ENCODE measurements around the gene RTN4RL2.
A peak's percentile ranks its signal among the peaks of the same experiment; 100 is the strongest.

The RTN4RL2 gene

GRCh38 chr11:57460022-57460757 lies at the start of gene RTN4RL2:
Gene RTN4RL2 (plus strand): TSS chr11:57460528. CDS start chr11:57460866, 338 bp downstream.
- H2AFZ ChIP-seq (ENCODE audit: low read depth, low read length, severe bottlenecking) = peak within 1 kb of the TSS; percentile 69
- H3K36me3 ChIP-seq (ENCODE audit: low read length) = no peaks in the 10 kb centered on the region
- H3K9me3 ChIP-seq (ENCODE audit: insufficient read depth, low read length) = no peaks in the 10 kb centered on the region
- no peaks in the 10 kb centered on the region for H3K27me3 ChIP-seq (ENCODE audit: low read length)
- no peaks in the 10 kb centered on the region for H3F3A ChIP-seq (ENCODE audit: insufficient read depth)
- no peaks in the 10 kb centered on the region; the same call in 1 of the 2 replicates for H4K20me1 ChIP-seq (ENCODE audit: low read depth, low read length)
- H3K9ac ChIP-seq (ENCODE audit: low read length) = peak within 1 kb of the TSS; percentile 34; the same call in 1 of the 2 replicates
- peak within 1 kb of the TSS; percentile 76 for H3K4me2 ChIP-seq (ENCODE audit: low read depth, low read length, poor library complexity, severe bottlenecking)
- no peak for TF ChIP-seq EZH2phosphoT487 (conservative IDR thresholded peaks at IDR 0.05; ENCODE audit: low read length)
- no peak for TF ChIP-seq CTCF (IDR thresholded peaks at IDR 0.05; ENCODE audit: insufficient read depth, low read length, poor library complexity, severe bottlenecking)
- no peak within 1 kb of the TSS for H3K27ac ChIP-seq (ENCODE audit: low read depth, low read length)
- H3K9me2 ChIP-seq (replicated peaks; ENCODE audit: insufficient read depth, low read length) = no peaks in the 10 kb centered on the region
- no peaks in the 10 kb centered on the region for H3K79me2 ChIP-seq (ENCODE audit: insufficient read depth, low read length)
- H3K4me3 ChIP-seq (ENCODE audit: insufficient read depth, low read length, poor library complexity, severe bottlenecking) = peak within 1 kb of the TSS; percentile 52

- no peak overlapping the region for H3K9ac ChIP-seq (ENCODE audit: low read length)
- H3K36me3 ChIP-seq (ENCODE audit: low read length) = peaks cover 64% of the 10 kb centered on the region; the same call in 1 of the 2 replicates
- TF ChIP-seq EZH2phosphoT487 (conservative IDR thresholded peaks at IDR 0.05; ENCODE audit: low read length) = no peak
- TF ChIP-seq CTCF (IDR thresholded peaks at IDR 0.05; ENCODE audit: insufficient read depth, low read length, poor library complexity, severe bottlenecking) = no peak
- no peaks in the 10 kb centered on the region for H3K9me2 ChIP-seq (replicated peaks; ENCODE audit: insufficient read depth, low read length)
- no peaks in the 10 kb centered on the region; the same call in 1 of the 2 replicates for H4K20me1 ChIP-seq (ENCODE audit: low read depth, low read length)
- H3K9me3 ChIP-seq (ENCODE audit: insufficient read depth, low read length) = no peaks in the 10 kb centered on the region
- no peaks in the 10 kb centered on the region; the same call in 1 of the 2 replicates for H3F3A ChIP-seq (ENCODE audit: insufficient read depth)
- H3K79me2 ChIP-seq (ENCODE audit: insufficient read depth, low read length) = no peaks in the 10 kb centered on the region
- H3K27ac ChIP-seq (ENCODE audit: low read depth, low read length) = no peak overlapping the region
- no peak overlapping the region for H2AFZ ChIP-seq (ENCODE audit: low read depth, low read length, severe bottlenecking)
- H3K4me2 ChIP-seq (ENCODE audit: low read depth, low read length, poor library complexity, severe bottlenecking) = no peak overlapping the region
- H3K4me3 ChIP-seq (ENCODE audit: insufficient read depth, low read length, poor library complexity, severe bottlenecking) = no peak overlapping the region
- no peaks in the 10 kb centered on the region for H3K27me3 ChIP-seq (ENCODE audit: low read length)
These were observed 46.6 kb upstream of the RTN4RL2 start for GRCh38 chr11:57413681-57414080.

GRCh38 chr11:57414612-57415212 lies 45.6 kb upstream of the RTN4RL2 start:
- no peaks in the 10 kb centered on the region for H3K9me2 ChIP-seq (replicated peaks; ENCODE audit: insufficient read depth, low read length)
- peaks cover 70% of the 10 kb centered on the region for H3K36me3 ChIP-seq (ENCODE audit: low read length)
- H3F3A ChIP-seq (ENCODE audit: insufficient read depth) = no peaks in the 10 kb centered on the region; the same call in 1 of the 2 replicates
- no peaks in the 10 kb centered on the region for H3K9me3 ChIP-seq (ENCODE audit: insufficient read depth, low read length)
- no peak overlapping the region for H3K4me2 ChIP-seq (ENCODE audit: low read depth, low read length, poor library complexity, severe bottlenecking)
- no peaks in the 10 kb centered on the region; the same call in 1 of the 2 replicates for H4K20me1 ChIP-seq (ENCODE audit: low read depth, low read length)
- no peak overlapping the region for H3K27ac ChIP-seq (ENCODE audit: low read depth, low read length)
- H3K9ac ChIP-seq (ENCODE audit: low read length) = no peak overlapping the region
- H3K79me2 ChIP-seq (ENCODE audit: insufficient read depth, low read length) = peaks cover 6% of the 10 kb centered on the region; the same call in 1 of the 2 replicates
- H3K4me3 ChIP-seq (ENCODE audit: insufficient read depth, low read length, poor library complexity, severe bottlenecking) = no peak overlapping the region
- TF ChIP-seq EZH2phosphoT487 (conservative IDR thresholded peaks at IDR 0.05; ENCODE audit: low read length) = no peak
- no peak overlapping the region for H2AFZ ChIP-seq (ENCODE audit: low read depth, low read length, severe bottlenecking)
- H3K27me3 ChIP-seq (ENCODE audit: low read length) = no peaks in the 10 kb centered on the region

Data from SU-DHL-6 (cell line).